Heart left ventricle (tissue), 16 donors: Measurements from ENCODE around the gene FOXP2. TPM values are rescaled to one million over a fixed set of nuclear protein-coding genes. Genes with fewer than 3 reads are reported as not detected.
"Not testable (repeated sequence)": the region's sequence is repeated elsewhere in the genome, so short reads cannot be mapped to it uniquely, and the experiment has no call there.

Experiments used
- ATAC-seq, 4 donors: fragments of 200-7000 bp; cut with Tn5 transposase; one replicate each; pipeline ENCODE4 v1.9.1; 2020 to 2022; ENCODE audit warnings: moderate library complexity in 4 of 4, mild to moderate bottlenecking in 3 of 4, moderate number of reproducible peaks in 1 of 4
- DNase-seq, 5 donors: peaks; one replicate each; pipeline ENCODE4 v3.0.0-alpha.2; 2020
- H3K27ac ChIP-seq, 12 donors: fragments of 200-600 bp; sonication (generic) in 4 of 12; one replicate each; pipeline versions ENCODE4 v1.5.0 to v1.8.0; 2016 to 2022; ENCODE audit warnings: mild to moderate bottlenecking in 2 of 12
- H3K27me3 ChIP-seq, 9 donors: fragments of 200-600 bp; sonication (generic) in 2 of 9; one replicate each; pipeline versions ENCODE4 v1.5.1 to v1.8.0; 2016 to 2022; ENCODE audit warnings: mild to moderate bottlenecking in 3 of 9
- H3K36me3 ChIP-seq, 9 donors: fragments of 200-600 bp; sonication (generic) in 2 of 9; one replicate each; pipeline versions ENCODE4 v1.5.0 to v1.8.0; 2018 to 2022; ENCODE audit warnings: mild to moderate bottlenecking in 2 of 9
- H3K4me1 ChIP-seq, 12 donors: fragments of 200-600 bp; sonication (generic) in 4 of 12; one replicate each; pipeline versions ENCODE4 v1.5.0 to v1.8.0; 2016 to 2022; ENCODE audit warnings: mild to moderate bottlenecking in 3 of 12
- H3K4me3 ChIP-seq, 12 donors: fragments of 200-600 bp; sonication (generic) in 4 of 12; one replicate each; pipeline versions ENCODE4 v1.5.0 to v1.8.0; 2017 to 2022; ENCODE audit warnings: mild to moderate bottlenecking in 9 of 12, moderate library complexity in 4 of 12
- H3K9me3 ChIP-seq, 12 donors: fragments of 200-600 bp; sonication (generic) in 4 of 12; one replicate each; pipeline versions ENCODE4 v1.5.0 to v1.8.0; 2016 to 2022; ENCODE audit warnings: mild to moderate bottlenecking in 1 of 12
- CTCF ChIP-seq, 12 donors: fragments of 200-600 bp; sonication (generic) in 4 of 12; IDR thresholded peaks; one replicate each; pipeline versions ENCODE4 v1.5.0 to v1.8.0; 2018 to 2022; ENCODE audit warnings: antibody characterized with exemption in 12 of 12, mild to moderate bottlenecking in 5 of 12
- POLR2A ChIP-seq, 2 donors: fragments of 450-650 bp; IDR thresholded peaks; one replicate each; pipeline ENCODE4 v1.6.1; 2017; ENCODE audit warnings: antibody characterized with exemption in 2 of 2, mild to moderate bottlenecking in 2 of 2, moderate library complexity in 2 of 2
- WGBS, 4 donors: extraction: QIAGEN DNeasy Blood & Tissue Kit in 2 of 4; methylation state at CpG; one replicate each; pipeline versions ENCODE4 v1.1.5 to v1.1.7; 2013 to 2018; 5-methylcytosine and 5-hydroxymethylcytosine counted together
- intact Hi-C, 10 donors: fragments of 100-400 bp; cut with DNase I; formaldehyde crosslinking; loops; one replicate each; pipeline versions ENCODE4 v1.11.1 to v1.14.2; 2022
- polyA plus RNA-seq, 2 donors: library from polyadenylated mRNA; stranded (reverse); fragments of 200-250 nt; gene quantifications; one replicate each; pipeline ENCODE4 v1.2.3, GENCODE V29; 2013
- total RNA-seq, 9 donors: library from RNA; depleted of rRNA in 2 of 9; stranded (reverse); fragments of >200 nt in 2 of 9; fragmentation: NEBNext Ultra II Directional in 3 of 9; extraction: Animal tissue kit (Norgen Biotek cat#: 25700) in 3 of 9; gene quantifications; one replicate each; pipeline versions ENCODE4 v1.1.0 to v1.2.4, GENCODE V29; 2016 to 2023
- donor health status: ischemic (EF 13 %, LVEDD 7.1; RV severe dilation, severe dysfunction).
- donor health status: healthy with polysubstance abuse.
- donor health status: DM: no; HTN: yes; CAD: no.
- donor health status: DM: no; HTN: no; CAD: no.
- donor health status: ischemic (EF 25% LVEDD 6.9; RV normal size, moderate dysfunction).
- donor health status: ischemic (EF 25% LVEDD 5.7; RV mildly dilated, moderate dysfunction).
- donor health status: healthy.
- donor health status: DM: yes; HTN: yes; CAD: no.
- donor health status: ischemic (EF 35%, LVEDD 5.7; RV mildly dilated, moderate dysfunction).
- donor health status: nonischemic (EF 11% LVEDD 7.7; RV severe dilation, severe dysfunction).
- donor health status: DM: yes; HTN: yes; CAD: no.
- donor health status: PGD.
- donor health status: ischemic (EF 29% LVEDD 5.4; RV normal size, mild dysfunction).
- donor health status: nonischemic (EF 23%, LVEDD 6.1; RV moderate dilation, normal function).

Gene FOXP2
- total and polyA plus RNA-seq, 11 donors, result 0.25 to 3.7 (median 1.9) TPM

- no peak for TF ChIP-seq POLR2A (IDR thresholded peaks at IDR 0.05)
- TF ChIP-seq CTCF (IDR thresholded peaks at IDR 0.05), result no peak
- no peak for DNase-seq
- no peaks in the 10 kb centered on the region for H3K27me3 ChIP-seq
- H3K27ac ChIP-seq, result no peak overlapping the region
- H3K4me3 ChIP-seq, result no peak overlapping the region
- intact Hi-C loops, result no loop called here
- WGBS, 4 donors, result 76 to 82% (median 78%) methylated on average over 5 of the region's 5 CpGs
- H3K9me3 ChIP-seq, result no peaks in the 10 kb centered on the region
- H3K4me1 ChIP-seq, result no peaks in the 10 kb centered on the region
- ATAC-seq, result no peak
- no peaks in the 10 kb centered on the region for H3K36me3 ChIP-seq
These were observed 42.0 kb upstream of the FOXP2 start for GRCh38 chr7:114372619-114373018.

DNA sequence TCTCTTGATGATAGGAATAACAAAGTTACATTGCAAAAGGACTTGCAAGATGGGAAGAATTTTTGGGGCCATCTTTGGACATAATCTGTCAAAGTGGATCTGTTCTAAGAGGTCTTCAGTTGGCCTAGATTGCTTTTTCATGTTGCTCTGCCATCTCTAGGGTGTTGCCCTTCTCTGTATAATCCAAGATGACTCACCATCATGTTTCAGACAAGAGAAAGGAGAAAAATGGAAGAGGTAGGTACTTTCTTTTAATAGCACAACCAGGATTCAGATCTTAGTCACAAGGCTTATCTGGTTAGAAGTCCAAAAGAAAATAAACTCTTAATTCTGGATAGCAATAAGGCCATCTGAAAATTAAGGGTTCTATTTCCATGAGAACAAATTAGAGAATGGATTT is 38.7 kb upstream of the FOXP2 start:
- TF ChIP-seq CTCF (IDR thresholded peaks at IDR 0.05) (no peak), POLR2A (IDR thresholded peaks at IDR 0.05) (no peak)
- no peak overlapping the region for H3K27ac ChIP-seq
- H3K27me3 ChIP-seq, result no peaks in the 10 kb centered on the region
- DNase-seq (no peak), ATAC-seq (no peak)
- no peaks in the 10 kb centered on the region for H3K4me1 ChIP-seq
- H3K36me3 ChIP-seq, result no peaks in the 10 kb centered on the region
- intact Hi-C loops, result no loop called here
- H3K4me3 ChIP-seq, result no peak overlapping the region
- no peaks in the 10 kb centered on the region for H3K9me3 ChIP-seq

DNA sequence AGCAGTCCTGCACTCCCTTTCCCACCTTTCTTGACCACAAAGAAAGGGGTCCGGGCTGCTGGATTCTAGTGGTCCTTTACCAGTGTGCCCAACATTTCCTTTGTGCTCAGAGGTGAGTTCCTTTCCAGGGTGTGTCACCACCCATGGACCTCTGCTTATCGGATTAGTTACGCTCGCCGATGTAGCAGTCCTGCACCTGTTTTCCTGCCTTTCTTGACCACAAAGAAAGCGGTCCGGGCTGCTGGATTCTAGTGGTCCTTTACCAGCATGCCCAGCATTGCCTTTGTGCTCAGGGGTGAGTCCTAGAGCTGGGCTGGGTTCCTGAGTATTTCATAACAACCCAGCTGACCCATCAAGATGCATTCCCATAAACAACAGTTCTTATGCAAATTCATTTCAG is 30.7 kb upstream of the FOXP2 start:
- H3K27me3 ChIP-seq, H3K4me1 ChIP-seq, H3K9me3 ChIP-seq, ATAC-seq, H3K4me3 ChIP-seq, H3K27ac ChIP-seq, intact Hi-C loops, DNase-seq, H3K36me3 ChIP-seq: not testable (repeated sequence)
- 75 to 94% (median 83%) methylated on average over 7 of the region's 7 CpGs for WGBS, 4 donors

GRCh38 chr7:114384346-114384745 is 30.3 kb upstream of the FOXP2 start:
- WGBS, 4 donors, result 85 to 88% (median 86%) methylated on average over 3 of the region's 3 CpGs
- H3K4me3 ChIP-seq, DNase-seq, intact Hi-C loops, H3K9me3 ChIP-seq, H3K36me3 ChIP-seq, H3K4me1 ChIP-seq, ATAC-seq, H3K27ac ChIP-seq, H3K27me3 ChIP-seq: not testable (repeated sequence)

DNA sequence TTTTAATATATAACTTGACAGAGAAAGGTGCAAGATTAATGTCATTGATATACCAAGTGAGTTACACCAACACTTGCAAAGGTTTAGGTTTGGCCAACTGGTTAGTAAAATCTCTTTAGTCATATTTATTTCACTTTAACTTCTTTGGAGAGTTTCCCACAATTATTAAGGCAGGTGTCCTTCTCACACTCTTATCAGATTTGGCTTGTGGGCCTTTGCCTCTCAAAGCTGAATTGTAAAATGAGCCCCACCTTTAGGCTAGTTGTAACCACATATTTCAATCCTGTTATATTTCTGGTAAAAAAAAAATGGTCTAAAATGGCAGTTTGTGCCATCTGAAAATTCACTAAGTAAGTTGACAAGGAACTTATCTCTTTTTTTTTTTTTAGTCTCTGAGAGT is 26.6 kb upstream of the FOXP2 start:
- no peak overlapping the region for H3K4me3 ChIP-seq
- intact Hi-C loops, result no loop called here

More for the DNA sequence above, 26.6 kb upstream of the FOXP2 start:
- H3K27me3 ChIP-seq, result no peaks in the 10 kb centered on the region
- no peaks in the 10 kb centered on the region for H3K9me3 ChIP-seq
- no peaks in the 10 kb centered on the region for H3K4me1 ChIP-seq
- no peak for ATAC-seq
- no peaks in the 10 kb centered on the region for H3K36me3 ChIP-seq
- no peak for DNase-seq
- no peak overlapping the region for H3K27ac ChIP-seq
- TF ChIP-seq CTCF (IDR thresholded peaks at IDR 0.05) (no peak), POLR2A (IDR thresholded peaks at IDR 0.05) (no peak)
